A673 (cell line): ENCODE measurements around the gene PARP16. TPM values are rescaled to one million over a fixed set of nuclear protein-coding genes. Genes with fewer than 3 reads are reported as not detected.

Source experiments
- BruUV-seq: library from RNA; stranded (reverse); fragments of 400-500 nt; replicated peaks from 2 replicates; lab custom pipeline; 2021; lab: Mats Ljungman, UMichigan
- CTCF ChIA-PET: fragments of 300-600 bp; sonication (Branson Sonifier 250); formaldehyde crosslinking; loops from one replicate; lab custom pipeline; 2022; ENCODE audit warnings: antibody characterized with exemption; lab: Charles Lee
- POLR2A ChIA-PET: fragments of 300-600 bp; sonication (Branson Sonifier 250); formaldehyde crosslinking; loops from one replicate; lab custom pipeline; 2022; ENCODE audit warnings: antibody characterized with exemption; ENCODE audit not compliant: low non-redundant PET; lab: Charles Lee
- DNase-seq: peaks from one replicate; pipeline ENCODE4 v3.0.0-alpha.2; 2015; ENCODE audit warnings: low spot score
- H3K27ac ChIP-seq: fragments of 200-600 bp; sonication (generic); 2 replicates; pipeline ENCODE4 v1.5.1; 2016; ENCODE audit warnings: mixed run types, low read depth, mild to moderate bottlenecking, mixed read lengths, antibody characterized with exemption, low read length; ENCODE audit not compliant: poor library complexity, severe bottlenecking
- H3K27me3 ChIP-seq: fragments of 200-600 bp; sonication (generic); replicated peaks from 2 replicates; pipeline ENCODE4 v1.6.1; 2017; ENCODE audit warnings: mixed run types, low read depth, mild to moderate bottlenecking, mixed read lengths, antibody characterized with exemption, low read length; ENCODE audit not compliant: insufficient read depth, poor library complexity
- H3K36me3 ChIP-seq: fragments of 200-600 bp; sonication (generic); 2 replicates; pipeline ENCODE4 v1.6.1; 2016; ENCODE audit warnings: mixed run types, mild to moderate bottlenecking, mixed read lengths, antibody characterized with exemption, low read length; ENCODE audit not compliant: insufficient read depth, poor library complexity, severe bottlenecking
- H3K4me1 ChIP-seq: fragments of 200-600 bp; sonication (generic); 2 replicates; pipeline ENCODE4 v1.6.1; 2017; ENCODE audit warnings: mixed run types, mild to moderate bottlenecking, mixed read lengths, antibody characterized with exemption, low read length; ENCODE audit not compliant: insufficient read depth, poor library complexity, severe bottlenecking
- H3K4me3 ChIP-seq: fragments of 200-600 bp; sonication (generic); 2 replicates; pipeline ENCODE4 v1.5.1; 2016; ENCODE audit warnings: low read depth, mixed run types, mild to moderate bottlenecking, mixed read lengths, low read length; ENCODE audit not compliant: poor library complexity, severe bottlenecking
- H3K9me3 ChIP-seq: fragments of 200-600 bp; sonication (generic); 2 replicates; pipeline ENCODE4 v1.6.1; 2016; ENCODE audit warnings: mixed run types, low read depth, mild to moderate bottlenecking, mixed read lengths, antibody characterized with exemption, low read length; ENCODE audit not compliant: poor library complexity, severe bottlenecking
- CTCF ChIP-seq: fragments of 300-800, 200-600 bp; sonication (generic); conservative IDR thresholded peaks from 2 replicates; pipeline ENCODE4 v1.5.1; 2017; ENCODE audit warnings: low read depth, mild to moderate bottlenecking, antibody characterized with exemption, low read length, moderate library complexity, mixed read lengths
- EZH2 ChIP-seq: fragments of 200-600 bp; sonication (generic); IDR thresholded peaks from 2 replicates; pipeline ENCODE4 v1.6.1; 2017; ENCODE audit warnings: borderline replicate concordance, low read depth, mild to moderate bottlenecking, mixed read lengths, antibody characterized with exemption, low read length; ENCODE audit not compliant: poor library complexity, severe bottlenecking
- intact Hi-C: fragments of 100-400 bp; cut with micrococcal nuclease; formaldehyde crosslinking; loops from one replicate; pipeline ENCODE4 v1.10.0; 2022; ENCODE audit not compliant: unreplicated experiment
- total RNA-seq: library from RNA; stranded (reverse); gene quantifications from 2 replicates; pipeline ENCODE4 v1.2.3, GENCODE V29; 2021

The PARP16 gene
- total RNA-seq, 1 experiment from 2014 or later, result 5.7 TPM

- no peaks in the 10 kb centered on the region for H3K36me3 ChIP-seq
- H3K9me3 ChIP-seq, result no peaks in the 10 kb centered on the region
- intact Hi-C loops, result no loop called here
- H3K27me3 ChIP-seq, result no peaks in the 10 kb centered on the region
- no peak for DNase-seq
- ChIA-PET POLR2A (no interaction called here), CTCF (interaction anchor here (0.6 kb wide), 1 partner anchor 92 kb away, joined by 5 read pairs; no protein-coding TSS in a partner anchor)
- no peak overlapping the region for H3K27ac ChIP-seq
- no TSS peak for BruUV-seq
- H3K4me3 ChIP-seq, result no peak overlapping the region
- no peak for TF ChIP-seq CTCF
- TF ChIP-seq EZH2, result no peak
- H3K4me1 ChIP-seq, result peaks cover 14% of the 10 kb centered on the region
Observed at GRCh38 chr15:65300924-65301441, 14.3 kb upstream of the PARP16 start.

GRCh38 chr15:65298731-65299130 lies 12.0 kb upstream of the PARP16 start:
- Histone ChIP-seq H3K9me3 (no peaks in the 10 kb centered on the region), H3K36me3 (no peaks in the 10 kb centered on the region), H3K4me1 (peaks cover 10% of the 10 kb centered on the region), H3K4me3 (no peak overlapping the region), H3K27me3 (no peaks in the 10 kb centered on the region), H3K27ac (no peak overlapping the region)
- TF ChIP-seq CTCF (no peak), EZH2 (no peak)
- ChIA-PET CTCF (no interaction called here), POLR2A (no interaction called here)
- no TSS peak for BruUV-seq
- DNase-seq, result no peak
- intact Hi-C loops, result loop anchor here (5.0 kb wide), 1 partner anchor 246 kb away; no protein-coding TSS in a partner anchor

- BruUV-seq, result no TSS peak
- H3K27ac ChIP-seq, result no peak overlapping the region
- no peaks in the 10 kb centered on the region for H3K9me3 ChIP-seq
- H3K4me3 ChIP-seq, result no peak overlapping the region
- ChIA-PET CTCF (no interaction called here), POLR2A (no interaction called here)
- intact Hi-C loops, result no loop called here
- peaks cover 4% of the 10 kb centered on the region for H3K4me1 ChIP-seq
- no peak for DNase-seq
- no peak for TF ChIP-seq CTCF
- no peak for TF ChIP-seq EZH2
- H3K27me3 ChIP-seq, result no peaks in the 10 kb centered on the region
- H3K36me3 ChIP-seq, result no peaks in the 10 kb centered on the region
Observed at GRCh38 chr15:65292938-65293518, 6.3 kb upstream of the PARP16 start.
